ENCODE results near the gene RITA1.

DNA sequence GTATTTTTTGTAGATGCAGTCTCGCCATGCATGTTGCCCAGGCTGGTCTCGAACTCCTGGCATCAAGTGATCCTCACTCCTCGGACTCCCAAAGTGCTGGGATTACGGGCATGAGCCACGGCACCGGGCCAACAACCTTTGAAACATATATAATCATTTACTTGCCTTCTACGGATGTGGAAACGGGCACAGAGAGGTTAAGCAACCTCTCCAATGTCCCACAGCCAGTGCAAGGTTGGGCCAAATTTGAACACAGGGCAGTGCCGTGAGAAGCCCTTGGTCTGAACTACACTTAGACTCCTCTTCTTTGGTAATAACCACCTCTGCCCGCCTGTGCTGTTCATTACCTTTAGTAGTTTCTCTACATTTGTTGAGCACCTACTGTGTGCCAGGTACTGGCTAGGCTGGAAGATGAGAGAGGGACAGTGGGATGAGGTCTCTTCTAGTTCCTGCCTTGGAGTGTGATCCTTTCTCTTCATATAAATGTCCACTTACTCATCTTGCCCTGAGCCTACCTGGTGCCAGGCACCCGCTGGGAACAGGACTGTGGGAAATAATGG, 2.4 kb upstream of the RITA1 start:
- no peak for TF ChIP-seq POLR2AphosphoS5 (IDR thresholded peaks at IDR 0.05; ENCODE audit: low read depth)
- no peak for TF ChIP-seq CTCF (conservative IDR thresholded peaks at IDR 0.05; ENCODE audit: low read depth in 2 of 2)
- TF ChIP-seq, protein P1, sequence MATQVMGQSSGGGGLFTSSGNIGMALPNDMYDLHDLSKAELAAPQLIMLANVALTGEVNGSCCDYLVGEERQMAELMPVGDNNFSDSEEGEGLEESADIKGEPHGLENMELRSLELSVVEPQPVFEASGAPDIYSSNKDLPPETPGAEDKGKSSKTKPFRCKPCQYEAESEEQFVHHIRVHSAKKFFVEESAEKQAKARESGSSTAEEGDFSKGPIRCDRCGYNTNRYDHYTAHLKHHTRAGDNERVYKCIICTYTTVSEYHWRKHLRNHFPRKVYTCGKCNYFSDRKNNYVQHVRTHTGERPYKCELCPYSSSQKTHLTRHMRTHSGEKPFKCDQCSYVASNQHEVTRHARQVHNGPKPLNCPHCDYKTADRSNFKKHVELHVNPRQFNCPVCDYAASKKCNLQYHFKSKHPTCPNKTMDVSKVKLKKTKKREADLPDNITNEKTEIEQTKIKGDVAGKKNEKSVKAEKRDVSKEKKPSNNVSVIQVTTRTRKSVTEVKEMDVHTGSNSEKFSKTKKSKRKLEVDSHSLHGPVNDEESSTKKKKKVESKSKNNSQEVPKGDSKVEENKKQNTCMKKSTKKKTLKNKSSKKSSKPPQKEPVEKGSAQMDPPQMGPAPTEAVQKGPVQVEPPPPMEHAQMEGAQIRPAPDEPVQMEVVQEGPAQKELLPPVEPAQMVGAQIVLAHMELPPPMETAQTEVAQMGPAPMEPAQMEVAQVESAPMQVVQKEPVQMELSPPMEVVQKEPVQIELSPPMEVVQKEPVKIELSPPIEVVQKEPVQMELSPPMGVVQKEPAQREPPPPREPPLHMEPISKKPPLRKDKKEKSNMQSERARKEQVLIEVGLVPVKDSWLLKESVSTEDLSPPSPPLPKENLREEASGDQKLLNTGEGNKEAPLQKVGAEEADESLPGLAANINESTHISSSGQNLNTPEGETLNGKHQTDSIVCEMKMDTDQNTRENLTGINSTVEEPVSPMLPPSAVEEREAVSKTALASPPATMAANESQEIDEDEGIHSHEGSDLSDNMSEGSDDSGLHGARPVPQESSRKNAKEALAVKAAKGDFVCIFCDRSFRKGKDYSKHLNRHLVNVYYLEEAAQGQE (IDR thresholded peaks at IDR 0.05; ENCODE audit: unreplicated experiment), result no peak
- TF ChIP-seq EZH2 (IDR thresholded peaks at IDR 0.05; ENCODE audit: low read depth, unreplicated experiment), result no peak
- no peak for TF ChIP-seq CREB1 (CRISPR knock-in tag; IDR thresholded peaks at IDR 0.05; ENCODE audit: low read depth)
- no peak for TF ChIP-seq NANOG (IDR thresholded peaks at IDR 0.05; ENCODE audit: borderline replicate concordance)
- no peak for TF ChIP-seq JUNB (IDR thresholded peaks at IDR 0.05; ENCODE audit: unreplicated experiment)
- TF ChIP-seq EZH2phosphoT487 (IDR thresholded peaks at IDR 0.05; ENCODE audit: unreplicated experiment), result no peak
- TF ChIP-seq ZNF114 (CRISPR knock-in tag; IDR thresholded peaks at IDR 0.05), result no peak
- TF ChIP-seq ZNF462 (CRISPR knock-in tag; IDR thresholded peaks at IDR 0.05), result no peak
- TF ChIP-seq ZNF331 (CRISPR knock-in tag; IDR thresholded peaks at IDR 0.05; ENCODE audit: low read depth), result no peak
